ENCODE data around the gene COX19. TPM values are rescaled to one million over a fixed set of nuclear protein-coding genes. Genes with fewer than 3 reads are reported as not detected.
A peak's percentile ranks its signal among the peaks of the same experiment; 100 is the strongest.
"Not testable (repeated sequence)": the region's sequence is repeated elsewhere in the genome, so short reads cannot be mapped to it uniquely, and the experiment has no call there.

COX19 gene
- total RNA-seq, 1 donor from 2014 or later = 9.4 TPM

GRCh38 chr7:924541-925231 is 50.7 kb downstream of the COX19 start:
- ATAC-seq (no peak), DNase-seq (peak; percentile 63)
- intact Hi-C loops (cut with DNase I) = no loop called here
- no peak for TF ChIP-seq CTCF (IDR thresholded peaks at IDR 0.05)
- no peak overlapping the region for H3K27ac ChIP-seq
- H3K4me3 ChIP-seq = no peak overlapping the region
- H3K9me3 ChIP-seq = no peaks in the 10 kb centered on the region
- no peaks in the 10 kb centered on the region for H3K36me3 ChIP-seq
- peaks cover 7% of the 10 kb centered on the region for H3K4me1 ChIP-seq
- H3K27me3 ChIP-seq = no peaks in the 10 kb centered on the region

- H3K27ac ChIP-seq; intact Hi-C loops (cut with DNase I); ATAC-seq; H3K36me3 ChIP-seq; H3K4me3 ChIP-seq; H3K9me3 ChIP-seq; H3K27me3 ChIP-seq; H3K4me1 ChIP-seq: not testable (repeated sequence)
- DNase-seq = peak; percentile 58
Observed at GRCh38 chr7:924042-924441, 51.3 kb downstream of the COX19 start.

GRCh38 chr7:923108-924041 is 52.0 kb downstream of the COX19 start:
- ATAC-seq = peak; percentile 76
- Histone ChIP-seq H3K4me3 (peak overlapping the region; percentile 34), H3K4me1 (peaks cover 7% of the 10 kb centered on the region), H3K36me3 (no peaks in the 10 kb centered on the region), H3K9me3 (no peaks in the 10 kb centered on the region), H3K27ac (peak overlapping the region; percentile 74), H3K27me3 (no peaks in the 10 kb centered on the region)
- no peak for TF ChIP-seq CTCF (IDR thresholded peaks at IDR 0.05)
- intact Hi-C loops (cut with DNase I) = no loop called here
- DNase-seq = peak; percentile 76

- Histone ChIP-seq H3K27me3 (no peaks in the 10 kb centered on the region), H3K27ac (peak overlapping the region; percentile 47), H3K4me3 (peak overlapping the region; percentile 34), H3K9me3 (no peaks in the 10 kb centered on the region), H3K4me1 (peaks cover 7% of the 10 kb centered on the region), H3K36me3 (no peaks in the 10 kb centered on the region)
- no peak for TF ChIP-seq CTCF (IDR thresholded peaks at IDR 0.05)
- peak; percentile 63 for DNase-seq
- intact Hi-C loops (cut with DNase I) = no loop called here
- no peak for ATAC-seq
Observed at GRCh38 chr7:922334-923107, 52.8 kb downstream of the COX19 start.

- peak overlapping the region; percentile 47 for H3K27ac ChIP-seq
- no peaks in the 10 kb centered on the region for H3K27me3 ChIP-seq
- H3K4me3 ChIP-seq = peak overlapping the region; percentile 5
- DNase-seq (peak; percentile 62), ATAC-seq (no peak)
- H3K4me1 ChIP-seq = peaks cover 7% of the 10 kb centered on the region
- intact Hi-C loops (cut with DNase I) = no loop called here
- H3K36me3 ChIP-seq = no peaks in the 10 kb centered on the region
- no peaks in the 10 kb centered on the region for H3K9me3 ChIP-seq
- TF ChIP-seq CTCF (IDR thresholded peaks at IDR 0.05) = no peak
Observed at GRCh38 chr7:921581-922333, 53.6 kb downstream of the COX19 start.

Data from upper lobe of right lung (tissue), 1 donor.